ENCODE data around the gene SFTPA2.
"Not testable (repeated sequence)": the region's sequence is repeated elsewhere in the genome, so short reads cannot be mapped to it uniquely, and the experiment has no call there.

The SFTPA2 gene

GRCh38 chr10:79560160-79560709, at the start of gene SFTPA2:
Gene SFTPA2, minus strand, starts transcription at chr10:79560407. Its CDS starts 924 bp downstream, at chr10:79559483.
- no peak for DNase-seq (ENCODE audit: low read depth)

- DNase-seq (ENCODE audit: low read depth), result peak; percentile 3
These were observed 48.5 kb upstream of the SFTPA2 start for GRCh38 chr10:79608505-79609375.

- DNase-seq (ENCODE audit: low read depth), result no peak
These were observed 45.1 kb upstream of the SFTPA2 start for GRCh38 chr10:79605308-79605707.

- DNase-seq (ENCODE audit: low read depth), result no peak
These were observed 44.1 kb upstream of the SFTPA2 start for GRCh38 chr10:79604294-79604693.

- DNase-seq (ENCODE audit: low read depth), result no peak
These were observed 42.7 kb upstream of the SFTPA2 start for GRCh38 chr10:79602953-79603352.

- DNase-seq (ENCODE audit: low read depth), result no peak
These were observed 41.7 kb upstream of the SFTPA2 start for GRCh38 chr10:79601939-79602338.

- DNase-seq (ENCODE audit: low read depth), result not testable (repeated sequence)
These were observed 39.4 kb upstream of the SFTPA2 start for GRCh38 chr10:79599644-79600043.

GRCh38 chr10:79595510-79595909, 35.3 kb upstream of the SFTPA2 start:
- DNase-seq (ENCODE audit: low read depth), result no peak

GRCh38 chr10:79594565-79594964, 34.4 kb upstream of the SFTPA2 start:
- not testable (repeated sequence) for DNase-seq (ENCODE audit: low read depth)

GRCh38 chr10:79593377-79593776, 33.2 kb upstream of the SFTPA2 start:
- no peak for DNase-seq (ENCODE audit: low read depth)

GRCh38 chr10:79588800-79589199, 28.6 kb upstream of the SFTPA2 start:
- no peak for DNase-seq (ENCODE audit: low read depth)

- DNase-seq (ENCODE audit: low read depth), result no peak
These were observed 26.7 kb upstream of the SFTPA2 start for GRCh38 chr10:79586933-79587332.

- DNase-seq (ENCODE audit: low read depth), result no peak
These were observed 25.8 kb upstream of the SFTPA2 start for GRCh38 chr10:79585870-79586527.

- no peak for DNase-seq (ENCODE audit: low read depth)
These were observed 23.3 kb upstream of the SFTPA2 start for GRCh38 chr10:79583488-79584024.

GRCh38 chr10:79582954-79583353, 22.7 kb upstream of the SFTPA2 start:
- not testable (repeated sequence) for DNase-seq (ENCODE audit: low read depth)

- DNase-seq (ENCODE audit: low read depth), result no peak
These were observed 21.9 kb upstream of the SFTPA2 start for GRCh38 chr10:79582096-79582495.

- no peak for DNase-seq (ENCODE audit: low read depth)
These were observed 20.8 kb upstream of the SFTPA2 start for GRCh38 chr10:79581044-79581443.

- DNase-seq (ENCODE audit: low read depth), result no peak
These were observed 19.2 kb upstream of the SFTPA2 start for GRCh38 chr10:79579361-79579760.

- DNase-seq (ENCODE audit: low read depth), result not testable (repeated sequence)
These were observed 10.4 kb upstream of the SFTPA2 start for GRCh38 chr10:79570624-79571023.

GRCh38 chr10:79563426-79563825, 3.2 kb upstream of the SFTPA2 start:
- DNase-seq (ENCODE audit: low read depth), result no peak

- DNase-seq (ENCODE audit: low read depth), result peak; percentile 50
These were observed 2.0 kb upstream of the SFTPA2 start for GRCh38 chr10:79562135-79562756.

GRCh38 chr10:79561257-79561656, 1.1 kb upstream of the SFTPA2 start:
- DNase-seq (ENCODE audit: low read depth), result no peak

All from stimulated activated CD8-positive, alpha-beta memory T cell treated with anti-CD3 and anti-CD28 coated beads, Interleukin-4, amount 100 ng/mL, for 24 hours (primary cell).